Cardiac fibroblast (primary cell): ENCODE measurements around the gene MT1F.

Source experiments
- DNase-seq, 2 donors: peaks; one replicate each; pipeline versions ENCODE4 v3.0.0 to v3.0.0-alpha.2; 2010; ENCODE audit warnings: low read depth in 2 of 2
- H3K4me3 ChIP-seq, 2 donors: replicated peaks in 1 of 2; 1 replicate in 1 of 2; 2 replicates in 1 of 2; pipeline ENCODE4 v1.5.1; 2011; ENCODE audit warnings: low read depth in 2 of 2, low read length in 2 of 2, mild to moderate bottlenecking in 2 of 2, moderate library complexity in 1 of 2
- TF ChIP-seq, protein P1 (sequence below): IDR thresholded peaks from one replicate; pipeline ENCODE4 v1.5.1; 2011; ENCODE audit warnings: low read depth, mild to moderate bottlenecking, low read length, inconsistent platforms

MT1F gene

DNA sequence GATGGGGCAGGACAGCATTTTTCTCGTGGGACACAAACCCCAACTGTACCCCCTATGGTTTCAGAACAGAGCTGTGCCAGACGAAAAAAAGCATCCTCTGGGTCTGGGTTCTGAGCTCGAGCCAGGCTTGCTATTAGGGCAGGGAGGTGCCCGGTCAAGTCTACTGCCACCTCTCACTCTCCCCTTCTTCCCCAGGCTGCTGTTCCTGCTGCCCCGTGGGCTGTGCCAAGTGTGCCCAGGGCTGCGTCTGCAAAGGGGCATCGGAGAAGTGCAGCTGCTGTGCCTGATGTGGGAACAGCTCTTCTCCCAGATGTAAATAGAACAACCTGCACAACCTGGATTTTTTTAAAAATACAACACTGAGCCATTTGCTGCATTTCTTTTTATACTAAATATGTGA lies 31.1 kb upstream of the MT1F start:
- H3K4me3 ChIP-seq, result peak overlapping the region; percentile 47 to 67
- DNase-seq, result no peak
- TF ChIP-seq, protein P1, sequence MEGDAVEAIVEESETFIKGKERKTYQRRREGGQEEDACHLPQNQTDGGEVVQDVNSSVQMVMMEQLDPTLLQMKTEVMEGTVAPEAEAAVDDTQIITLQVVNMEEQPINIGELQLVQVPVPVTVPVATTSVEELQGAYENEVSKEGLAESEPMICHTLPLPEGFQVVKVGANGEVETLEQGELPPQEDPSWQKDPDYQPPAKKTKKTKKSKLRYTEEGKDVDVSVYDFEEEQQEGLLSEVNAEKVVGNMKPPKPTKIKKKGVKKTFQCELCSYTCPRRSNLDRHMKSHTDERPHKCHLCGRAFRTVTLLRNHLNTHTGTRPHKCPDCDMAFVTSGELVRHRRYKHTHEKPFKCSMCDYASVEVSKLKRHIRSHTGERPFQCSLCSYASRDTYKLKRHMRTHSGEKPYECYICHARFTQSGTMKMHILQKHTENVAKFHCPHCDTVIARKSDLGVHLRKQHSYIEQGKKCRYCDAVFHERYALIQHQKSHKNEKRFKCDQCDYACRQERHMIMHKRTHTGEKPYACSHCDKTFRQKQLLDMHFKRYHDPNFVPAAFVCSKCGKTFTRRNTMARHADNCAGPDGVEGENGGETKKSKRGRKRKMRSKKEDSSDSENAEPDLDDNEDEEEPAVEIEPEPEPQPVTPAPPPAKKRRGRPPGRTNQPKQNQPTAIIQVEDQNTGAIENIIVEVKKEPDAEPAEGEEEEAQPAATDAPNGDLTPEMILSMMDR, result no peak

DNA sequence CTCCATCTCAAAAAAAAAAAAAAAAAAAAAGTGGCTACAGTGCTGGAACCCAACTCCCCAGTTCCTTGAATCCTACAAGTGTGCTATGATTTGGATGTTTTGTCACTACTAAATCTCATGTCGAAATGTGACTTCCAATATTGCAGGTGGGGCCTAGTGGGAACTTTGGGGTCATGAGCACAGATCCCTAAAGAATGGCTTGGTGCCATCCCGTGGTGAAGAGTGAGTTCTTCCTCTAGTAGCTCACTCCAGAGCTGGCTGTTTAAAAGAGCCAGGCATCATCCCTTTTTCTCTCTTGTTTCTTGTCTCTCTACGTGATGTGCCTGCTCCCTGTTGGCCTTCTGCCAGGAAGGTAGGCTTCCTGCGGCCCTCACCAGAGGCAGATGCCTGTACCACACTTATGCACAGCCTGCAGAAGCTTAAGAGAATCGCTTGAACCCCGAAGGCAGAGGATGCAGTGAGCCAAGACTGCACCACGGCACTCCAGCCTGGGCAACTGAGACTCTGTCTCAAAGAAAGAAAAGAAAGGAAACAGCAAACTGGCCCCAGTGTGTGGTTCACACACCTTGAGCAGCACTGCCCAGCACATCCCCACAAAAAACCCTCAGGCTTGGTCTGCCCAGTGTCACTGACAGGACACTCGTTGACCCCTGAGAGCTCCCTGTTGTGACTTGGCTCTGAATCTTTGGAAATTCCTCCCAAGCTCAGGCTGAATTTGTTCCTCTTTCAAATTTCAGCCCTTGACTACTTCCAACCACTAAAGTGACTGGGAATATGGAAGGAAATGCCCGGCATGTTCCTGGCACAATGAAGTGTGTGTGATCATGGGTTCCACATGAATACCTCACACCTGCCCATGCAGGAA lies 29.0 kb upstream of the MT1F start:
- peak in 1 of 2 donors; percentile 51 for DNase-seq
- no peak overlapping the region for H3K4me3 ChIP-seq
- TF ChIP-seq, protein P1, result no peak

GRCh38 chr16:56629531-56629930 lies 28.2 kb upstream of the MT1F start:
- TF ChIP-seq, protein P1, result no peak
- H3K4me3 ChIP-seq, result no peak overlapping the region
- no peak for DNase-seq

DNA sequence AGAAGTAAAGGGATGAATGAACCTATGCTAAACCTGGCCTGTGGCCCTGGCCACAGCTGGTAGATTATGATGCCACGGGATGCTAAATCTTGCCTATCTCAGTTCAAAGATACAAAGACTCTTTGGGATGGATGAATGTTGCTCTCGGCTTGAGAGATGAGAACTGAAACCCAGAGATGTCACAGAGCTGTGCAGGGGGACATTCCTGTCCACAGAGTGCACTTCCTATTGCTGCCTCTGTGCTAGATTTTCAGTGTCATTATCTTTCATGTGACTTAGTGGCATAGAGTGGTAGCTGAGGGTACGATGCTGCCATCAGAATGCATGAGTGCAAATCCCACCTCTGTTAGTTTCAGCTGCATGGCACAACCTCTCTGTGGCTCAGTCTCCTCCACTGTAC lies 27.6 kb upstream of the MT1F start:
- TF ChIP-seq, protein P1, result no peak
- H3K4me3 ChIP-seq, result no peak overlapping the region

DNA sequence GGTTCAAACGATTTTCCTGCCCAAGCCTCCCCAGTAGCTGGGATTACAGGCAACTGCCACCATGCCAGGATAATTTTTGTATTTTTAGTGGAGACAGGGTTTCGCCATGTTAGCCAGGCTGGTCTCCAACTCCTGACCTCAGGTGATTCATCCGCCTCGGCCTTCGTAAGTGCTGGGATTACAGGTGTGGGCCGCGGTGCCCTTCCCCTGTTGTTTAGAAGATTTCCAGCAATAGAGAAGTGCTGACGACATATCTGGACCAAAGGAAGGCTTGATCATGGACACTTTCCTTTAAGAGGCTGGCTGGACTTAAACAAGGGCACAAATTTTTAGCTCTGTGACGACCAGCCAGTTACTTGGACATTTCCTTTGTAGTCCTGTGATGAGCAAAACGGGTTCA lies 26.6 kb upstream of the MT1F start:
- DNase-seq, result no peak
- H3K4me3 ChIP-seq, result no peak overlapping the region
- TF ChIP-seq, protein P1, result no peak

More for the DNA sequence above, 27.6 kb upstream of the MT1F start:
- DNase-seq, result no peak

- no peak for DNase-seq
- TF ChIP-seq, protein P1, result no peak
- H3K4me3 ChIP-seq, result peak overlapping the region; percentile 39 to 47
Observed at GRCh38 chr16:56631832-56632155, 26.0 kb upstream of the MT1F start.
